Measurements from ENCODE around the gene DAP3.

- TF ChIP-seq POLR2A (IDR thresholded peaks at IDR 0.05) (no peak), POLR2AphosphoS5 (IDR thresholded peaks at IDR 0.05) (peak in 1 of 2 donors; percentile 46), CTCF (IDR thresholded peaks at IDR 0.05) (peak in 4 of 6 experiments; percentile 26 to 50 (median 38))
These were observed 40.4 kb upstream of the DAP3 start for GRCh38 chr1:155648207-155649147.

All from upper lobe of left lung (tissue), 4 donors.